DOHH2 (cell line): ENCODE data around the gene RNF26.

ENCODE experiments used
- H3F3A ChIP-seq: fragments of 200-600 bp; sonication (generic), shearing (Covaris generic); 2 replicates; pipeline ENCODE4 v1.6.0; 2016; ENCODE audit warnings: antibody characterized with exemption, mild to moderate bottlenecking; ENCODE audit not compliant: control insufficient read depth, insufficient read depth
- H3K27ac ChIP-seq: fragments of 200-600 bp; sonication (generic); 2 replicates; pipeline ENCODE4 v1.5.1; 2014; ENCODE audit warnings: low read depth, mild to moderate bottlenecking, low read length, moderate library complexity
- H3K27me3 ChIP-seq: fragments of 200-600 bp; sonication (generic); 2 replicates; pipeline ENCODE4 v1.6.1; 2014; ENCODE audit warnings: mild to moderate bottlenecking, low read length, mixed read lengths; ENCODE audit not compliant: control insufficient read depth
- H3K36me3 ChIP-seq: fragments of 200-600 bp; sonication (generic); 2 replicates; pipeline ENCODE4 v1.6.1; 2014; ENCODE audit warnings: mild to moderate bottlenecking, low read length, moderate library complexity, mixed read lengths; ENCODE audit not compliant: control insufficient read depth
- H3K4me1 ChIP-seq: fragments of 200-600 bp; sonication (generic); 2 replicates; pipeline ENCODE4 v1.6.1; 2014; ENCODE audit warnings: mild to moderate bottlenecking, low read length, mixed read lengths; ENCODE audit not compliant: control insufficient read depth
- H3K4me2 ChIP-seq: fragments of 200-600 bp; sonication (generic); 2 replicates; pipeline ENCODE4 v1.6.0; 2014; ENCODE audit warnings: mild to moderate bottlenecking, low read length, moderate library complexity
- H3K4me3 ChIP-seq: fragments of 200-600 bp; sonication (generic); 2 replicates; pipeline ENCODE4 v1.5.1; 2014; ENCODE audit warnings: mild to moderate bottlenecking, low read length, mixed read lengths
- H3K79me2 ChIP-seq: fragments of 200-600 bp; sonication (generic); 2 replicates; pipeline ENCODE4 v1.6.1; 2014; ENCODE audit warnings: mild to moderate bottlenecking, low read length, mixed read lengths; ENCODE audit not compliant: control insufficient read depth
- H3K9me2 ChIP-seq: fragments of 200-600 bp; sonication (generic); replicated peaks from 2 replicates; pipeline ENCODE4 v1.6.1; 2014; ENCODE audit warnings: mild to moderate bottlenecking, low read length, mixed read lengths; ENCODE audit not compliant: control insufficient read depth
- H3K9me3 ChIP-seq: fragments of 200-600 bp; sonication (generic); 2 replicates; pipeline ENCODE4 v1.6.1; 2014; ENCODE audit warnings: antibody characterized with exemption, low read length, mixed read lengths; ENCODE audit not compliant: control insufficient read depth, insufficient read depth
- H4K20me1 ChIP-seq: fragments of 200-600 bp; sonication (generic); 2 replicates; pipeline ENCODE4 v1.6.0; 2014; ENCODE audit warnings: low read depth, mild to moderate bottlenecking, antibody characterized with exemption, low read length, moderate library complexity; ENCODE audit not compliant: control insufficient read depth, insufficient read depth
- CTCF ChIP-seq: fragments of 200-600 bp; sonication (generic); IDR thresholded peaks from one replicate; pipeline ENCODE4 v1.5.1; 2014; ENCODE audit warnings: antibody characterized with exemption, mild to moderate bottlenecking, low read depth, low read length; ENCODE audit not compliant: poor library complexity, severe bottlenecking
- EZH2phosphoT487 ChIP-seq: fragments of 200-600 bp; sonication (generic); IDR thresholded peaks from 2 replicates; pipeline ENCODE4 v1.6.1; 2017; ENCODE audit warnings: borderline replicate concordance, mild to moderate bottlenecking, antibody characterized with exemption, low read length, moderate library complexity, mixed read lengths

Gene RNF26

GRCh38 chr11:119346605-119347004 lies 12.3 kb downstream of the RNF26 start, which contains the start of gene MFRP:
MFRP (minus strand) TSS chr11:119346705; CDS start chr11:119346513, 192 bp downstream.
- Histone ChIP-seq H3K4me1 (peaks cover 7% of the 10 kb centered on the region), H3K27me3 (peaks cover 30% of the 10 kb centered on the region), H3K27ac (no peak within 1 kb of the TSS), H3K36me3 (no peaks in the 10 kb centered on the region), H4K20me1 (no peaks in the 10 kb centered on the region), H3K9me3 (no peaks in the 10 kb centered on the region), H3F3A (no peaks in the 10 kb centered on the region), H3K4me3 (no peak within 1 kb of the TSS), H3K9me2 (no peaks in the 10 kb centered on the region), H3K79me2 (no peaks in the 10 kb centered on the region), H3K4me2 (no peak within 1 kb of the TSS)
- TF ChIP-seq CTCF: no peak
- no peak for TF ChIP-seq EZH2phosphoT487

- H3K36me3 ChIP-seq: no peaks in the 10 kb centered on the region
- no peak overlapping the region for H3K4me2 ChIP-seq
- peaks cover 7% of the 10 kb centered on the region for H3K4me1 ChIP-seq
- H3K79me2 ChIP-seq: no peaks in the 10 kb centered on the region
- no peaks in the 10 kb centered on the region for H3K9me3 ChIP-seq
- TF ChIP-seq EZH2phosphoT487 (no peak), CTCF (no peak)
- H3K27me3 ChIP-seq: peaks cover 24% of the 10 kb centered on the region
- no peaks in the 10 kb centered on the region for H4K20me1 ChIP-seq
- H3K4me3 ChIP-seq: no peak overlapping the region
- H3F3A ChIP-seq: no peaks in the 10 kb centered on the region
- no peak overlapping the region for H3K27ac ChIP-seq
- no peaks in the 10 kb centered on the region for H3K9me2 ChIP-seq
These were observed 12.9 kb downstream of the RNF26 start for GRCh38 chr11:119347242-119347641.

- TF ChIP-seq EZH2phosphoT487 (no peak), CTCF (no peak)
- Histone ChIP-seq H3K36me3 (no peaks in the 10 kb centered on the region), H3K79me2 (no peaks in the 10 kb centered on the region), H3K27me3 (peaks cover 17% of the 10 kb centered on the region), H3K4me2 (no peak overlapping the region), H3K9me2 (no peaks in the 10 kb centered on the region), H4K20me1 (no peaks in the 10 kb centered on the region), H3K27ac (no peak overlapping the region), H3K4me1 (peaks cover 7% of the 10 kb centered on the region), H3F3A (no peaks in the 10 kb centered on the region), H3K4me3 (no peak overlapping the region), H3K9me3 (no peaks in the 10 kb centered on the region)
These were observed 13.7 kb downstream of the RNF26 start for GRCh38 chr11:119347940-119348605.
